Measurements from ENCODE around the gene TBX10. TPM values are rescaled to one million over a fixed set of nuclear protein-coding genes. Genes with fewer than 3 reads are reported as not detected.
"Not testable (repeated sequence)": the region's sequence is repeated elsewhere in the genome, so short reads cannot be mapped to it uniquely, and the experiment has no call there.

Gene TBX10
- total RNA-seq, 1 experiment from 2014 or later: not detected

DNA sequence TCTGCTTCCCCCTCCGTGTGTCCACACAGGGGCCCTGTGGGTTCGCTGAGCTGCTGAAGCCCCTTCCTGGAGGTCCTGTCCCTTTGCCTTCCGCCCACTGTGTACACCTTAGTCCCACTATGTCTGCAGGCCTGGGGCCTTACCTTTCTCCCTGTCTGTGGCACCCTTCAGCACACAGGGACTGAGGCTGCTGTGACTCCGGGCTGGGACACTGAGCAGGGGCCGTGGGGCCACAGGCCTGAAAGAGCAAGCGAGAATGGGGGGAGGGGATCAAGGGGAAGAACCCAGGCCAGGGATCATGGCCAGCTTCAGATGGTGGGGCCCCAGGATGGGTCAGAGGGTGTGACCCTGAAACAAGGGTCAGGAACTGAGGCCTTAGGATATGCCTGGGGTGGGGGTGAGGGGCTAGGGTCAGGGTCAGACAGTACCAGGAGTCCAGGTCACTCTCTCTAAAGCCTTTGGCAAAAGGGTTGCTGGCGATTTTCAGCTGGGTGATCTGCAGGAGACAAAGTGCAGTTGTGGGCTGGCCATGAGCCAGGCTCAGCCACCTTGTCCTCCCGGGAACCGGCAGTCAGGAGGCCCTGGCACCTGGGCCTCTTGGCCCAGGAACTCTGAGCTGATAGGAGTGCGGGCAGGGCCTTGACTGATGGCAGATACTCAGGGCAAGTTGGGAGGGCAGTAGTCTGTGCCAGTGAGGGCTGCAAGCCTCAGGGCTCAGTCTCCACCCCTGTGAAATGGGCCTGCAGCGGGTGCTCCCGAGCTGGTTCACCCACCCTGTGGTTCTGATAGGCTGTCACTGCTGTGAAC, 7.2 kb downstream of the TBX10 start:
- DNase-seq (ENCODE audit: low read depth): no peak

DNA sequence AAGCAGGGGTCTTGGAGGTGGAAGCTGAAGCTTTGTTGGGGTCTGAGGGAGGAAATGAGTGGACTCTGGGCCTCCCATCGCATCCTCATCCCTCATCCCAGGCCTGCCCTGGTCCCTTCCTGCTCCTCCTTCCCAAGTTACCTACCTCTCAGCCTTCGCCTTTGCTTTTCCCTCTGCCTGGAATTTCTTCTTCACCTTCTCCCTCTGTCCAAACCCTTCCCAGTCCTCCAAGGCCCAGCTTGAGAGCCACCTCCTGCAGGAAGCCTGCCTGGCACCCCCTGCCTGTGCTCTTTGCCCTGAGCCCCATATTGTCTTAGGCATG, 7.7 kb downstream of the TBX10 start:
- no peak for DNase-seq (ENCODE audit: low read depth)

DNA sequence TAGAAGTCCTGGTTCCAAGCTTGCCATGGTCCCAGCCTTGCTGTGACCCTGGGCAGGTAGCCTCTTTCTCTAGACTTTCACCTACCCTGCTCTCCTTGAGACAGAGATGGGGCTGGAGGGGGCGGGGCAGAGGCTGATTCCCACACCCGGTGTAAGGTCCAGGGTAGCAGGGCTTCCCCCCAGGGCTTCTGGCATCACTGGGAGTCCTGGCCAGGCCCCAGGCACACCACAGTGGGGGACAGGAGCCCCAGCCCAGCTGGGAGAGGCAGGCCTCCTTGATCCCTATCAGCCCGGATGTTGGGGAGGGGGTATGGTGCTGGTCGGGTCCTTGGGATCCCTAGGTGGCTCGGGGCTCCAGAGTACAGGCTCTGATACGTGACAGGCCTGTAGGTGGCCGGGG, 8.2 kb downstream of the TBX10 start:
- no peak for DNase-seq (ENCODE audit: low read depth)

DNA sequence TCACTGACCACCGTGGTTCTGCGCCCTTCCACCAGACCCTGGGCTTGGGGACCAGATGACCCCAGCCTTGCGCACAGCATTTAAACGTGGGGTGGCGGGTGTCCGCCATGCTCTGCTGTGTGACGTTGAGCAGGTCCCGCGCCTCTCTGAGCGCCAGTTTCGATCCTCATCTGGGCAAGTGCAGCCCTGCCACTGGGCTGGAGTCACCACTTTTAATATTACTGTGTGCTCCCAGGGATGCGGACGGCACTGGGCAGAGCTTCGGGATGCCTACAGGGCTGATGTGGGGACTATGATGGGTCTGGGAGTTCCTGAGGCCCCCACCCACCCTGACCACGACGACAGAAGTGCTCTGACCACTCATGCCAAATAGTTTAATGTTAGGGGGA, 8.6 kb downstream of the TBX10 start:
- no peak for DNase-seq (ENCODE audit: low read depth)

DNA sequence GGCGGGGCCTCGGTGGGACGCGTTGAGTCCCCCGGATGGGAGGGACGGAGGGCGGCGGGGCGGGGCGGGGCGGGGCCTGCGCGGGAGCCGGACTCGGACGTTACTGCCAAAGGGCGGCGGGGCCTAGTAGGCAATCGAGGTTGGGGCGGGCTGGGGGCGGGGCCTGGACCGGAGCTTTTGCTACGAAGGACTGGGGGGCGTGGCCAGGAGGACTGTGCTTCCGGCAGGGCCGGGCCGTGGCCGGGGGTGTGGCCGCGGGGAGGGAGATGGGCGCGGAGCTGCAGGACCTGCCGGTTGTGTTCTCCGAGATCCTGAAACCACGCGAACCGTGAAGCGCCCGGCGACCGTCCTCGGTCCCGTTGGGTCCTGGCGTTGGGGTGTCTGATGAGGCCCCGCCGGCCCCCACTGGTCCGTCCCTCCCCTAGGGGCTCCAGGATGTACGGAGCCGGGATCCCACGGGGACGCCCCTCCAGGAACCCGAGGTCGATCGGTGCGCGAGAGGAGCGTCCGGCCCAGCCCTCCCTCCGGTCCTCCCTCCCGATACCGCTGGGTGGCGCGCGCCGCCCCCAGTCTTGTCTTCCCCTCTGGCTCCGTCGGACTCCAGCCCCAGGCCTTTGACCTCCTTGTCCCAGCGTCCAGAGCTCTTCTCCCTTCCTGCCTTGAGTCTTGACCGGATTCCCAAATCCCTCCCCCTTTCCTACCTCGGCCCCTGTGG, 9.2 kb downstream of the TBX10 start:
- peak; percentile 86 for DNase-seq (ENCODE audit: low read depth)

DNA sequence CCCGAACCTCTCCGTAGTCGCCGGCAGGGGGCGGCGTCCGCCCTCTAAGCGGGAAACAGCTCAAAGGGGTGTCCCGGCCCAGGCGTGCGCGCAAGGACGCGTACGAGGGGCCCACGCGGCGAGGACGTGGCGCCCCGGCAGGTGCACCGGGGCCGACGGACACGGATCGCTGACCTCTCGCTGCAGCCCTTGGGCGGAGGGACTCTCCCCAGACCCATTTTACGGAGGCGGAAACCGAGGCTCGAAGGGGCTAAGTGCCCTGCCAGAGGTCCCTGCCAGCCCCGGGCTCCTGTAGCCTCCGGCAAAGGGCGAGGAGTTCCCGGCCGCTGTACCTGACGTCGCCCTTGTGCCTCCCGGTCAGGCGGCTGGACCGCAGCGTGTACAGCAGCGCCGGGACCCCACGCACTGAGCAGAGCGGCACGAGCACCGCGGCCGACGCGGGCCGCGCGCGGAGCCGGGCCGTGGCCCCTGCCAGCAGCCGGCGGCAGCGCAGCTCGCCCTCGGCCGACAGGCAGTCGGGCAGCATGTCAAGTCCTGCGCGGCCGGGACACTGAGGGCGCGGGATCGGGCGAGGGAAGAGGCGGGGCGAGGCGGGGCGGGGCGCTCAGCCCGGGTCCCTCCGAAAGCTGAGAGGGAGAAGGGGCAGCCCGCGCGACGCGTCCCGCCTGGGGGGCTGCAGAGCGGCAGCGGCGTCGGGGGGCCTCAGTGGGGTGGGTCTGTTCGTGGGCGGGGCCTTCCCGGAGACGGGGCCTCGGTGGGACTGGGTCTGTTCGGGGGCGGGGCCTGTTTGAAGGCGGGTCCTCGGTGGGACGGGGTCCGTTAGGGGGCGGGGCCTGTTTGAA, 10.0 kb downstream of the TBX10 start, which contains the start of gene NUDT8:
TSS of gene NUDT8 (minus strand) at position 552 of the 842 bp plus-strand sequence. CDS start at position 526, 26 bp downstream.
- DNase-seq (ENCODE audit: low read depth): peak; percentile 71

DNA sequence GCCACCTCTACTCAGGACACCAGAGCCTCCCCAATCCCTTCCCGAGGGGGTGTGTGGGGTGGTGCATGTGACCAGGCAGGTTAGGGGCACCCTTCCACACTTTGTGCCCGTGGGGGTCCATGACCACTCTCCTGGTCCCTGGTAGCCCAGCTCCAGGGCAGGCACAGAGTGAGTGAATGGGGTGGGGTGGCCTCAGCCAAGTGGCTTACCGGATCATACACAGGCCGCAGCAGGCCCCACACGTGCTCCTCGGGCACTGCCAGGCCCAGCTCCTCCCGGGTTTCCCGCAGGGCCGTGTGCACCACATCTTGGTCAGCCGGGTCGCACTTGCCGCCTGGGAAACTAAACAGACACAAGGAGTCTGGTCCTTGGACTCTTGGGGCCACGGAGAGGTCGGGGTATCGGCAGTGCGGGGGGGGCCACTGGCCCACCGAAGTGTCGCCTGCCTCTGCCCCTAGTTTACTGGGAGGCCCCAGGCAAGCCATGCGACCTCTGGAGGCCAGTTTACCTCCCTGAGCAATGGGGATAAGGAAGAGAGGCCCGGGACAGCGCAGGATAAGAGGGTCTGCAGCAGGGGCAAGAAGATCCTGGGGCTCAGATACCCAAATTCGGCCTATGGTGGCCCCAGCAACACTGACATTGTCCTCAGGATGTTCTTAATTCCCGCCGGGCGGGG, 10.7 kb downstream of the TBX10 start:
- no peak for DNase-seq (ENCODE audit: low read depth)

- DNase-seq (ENCODE audit: low read depth): no peak
Observed at GRCh38 chr11:67627812-67628624, 11.5 kb downstream of the TBX10 start.

DNA sequence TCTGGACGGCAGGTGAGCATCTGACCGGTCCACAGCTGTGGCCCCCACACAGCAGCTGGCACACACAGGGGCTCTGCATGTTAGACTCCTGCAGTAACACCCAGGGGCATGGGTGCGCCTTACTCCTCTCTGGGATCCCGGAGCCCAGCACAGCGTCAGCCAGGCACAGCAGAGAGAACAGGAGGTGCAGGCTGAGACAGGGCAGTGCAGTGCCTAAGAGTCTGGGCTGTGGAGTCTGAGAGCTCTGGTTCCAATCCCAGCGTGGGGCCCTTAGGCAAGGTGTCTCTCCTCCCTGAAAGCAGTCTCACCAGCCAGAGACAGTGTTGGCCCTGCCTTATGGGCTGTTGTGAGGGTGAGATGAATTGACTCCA, 12.1 kb downstream of the TBX10 start:
- DNase-seq (ENCODE audit: low read depth): no peak

DNA sequence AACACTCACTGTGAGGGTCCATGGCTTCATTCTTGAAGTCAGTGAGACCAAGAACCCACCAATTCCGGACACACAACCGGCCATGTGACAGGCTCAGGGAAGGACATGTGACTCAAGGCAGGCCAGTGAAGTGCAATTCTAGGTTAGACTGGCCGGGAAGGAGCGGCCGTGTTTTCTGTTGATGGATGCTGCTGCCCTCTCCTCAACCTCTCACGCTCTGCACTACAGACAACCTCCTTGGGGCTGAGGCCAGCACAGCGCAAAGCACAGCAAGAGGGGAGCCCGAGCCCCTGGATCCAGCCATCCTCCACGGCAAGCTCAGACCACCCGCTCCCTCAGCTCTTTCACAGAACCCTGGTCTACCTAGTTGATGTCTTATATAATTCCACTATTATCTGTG, 12.6 kb downstream of the TBX10 start:
- DNase-seq (ENCODE audit: low read depth): no peak

- DNase-seq (ENCODE audit: low read depth): not testable (repeated sequence)
Observed at GRCh38 chr11:67626131-67626833, 13.3 kb downstream of the TBX10 start.

GRCh38 chr11:67623795-67624194, 15.8 kb downstream of the TBX10 start:
- not testable (repeated sequence) for DNase-seq (ENCODE audit: low read depth)

DNA sequence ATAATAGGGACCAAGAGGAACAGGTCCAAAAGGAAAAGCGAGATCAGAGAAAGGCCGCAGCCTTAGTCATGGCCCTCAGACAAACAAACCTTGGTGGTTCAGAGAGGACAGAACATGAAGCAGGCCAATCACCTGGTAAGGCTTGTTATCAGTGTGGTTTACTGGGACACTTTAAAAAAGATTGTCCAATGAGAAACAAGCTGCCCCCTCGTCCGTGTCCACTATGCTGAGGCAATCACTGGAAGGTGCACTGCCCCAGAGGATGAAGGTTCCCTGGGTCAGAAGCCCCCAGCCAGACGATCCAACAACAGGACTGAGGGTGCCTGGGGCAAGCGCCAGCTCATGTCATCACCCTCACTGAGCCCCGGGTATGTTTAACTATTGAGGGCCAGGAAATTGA, 16.7 kb downstream of the TBX10 start:
- not testable (repeated sequence) for DNase-seq (ENCODE audit: low read depth)

GRCh38 chr11:67621928-67622327, 17.6 kb downstream of the TBX10 start:
- DNase-seq (ENCODE audit: low read depth): not testable (repeated sequence)

DNA sequence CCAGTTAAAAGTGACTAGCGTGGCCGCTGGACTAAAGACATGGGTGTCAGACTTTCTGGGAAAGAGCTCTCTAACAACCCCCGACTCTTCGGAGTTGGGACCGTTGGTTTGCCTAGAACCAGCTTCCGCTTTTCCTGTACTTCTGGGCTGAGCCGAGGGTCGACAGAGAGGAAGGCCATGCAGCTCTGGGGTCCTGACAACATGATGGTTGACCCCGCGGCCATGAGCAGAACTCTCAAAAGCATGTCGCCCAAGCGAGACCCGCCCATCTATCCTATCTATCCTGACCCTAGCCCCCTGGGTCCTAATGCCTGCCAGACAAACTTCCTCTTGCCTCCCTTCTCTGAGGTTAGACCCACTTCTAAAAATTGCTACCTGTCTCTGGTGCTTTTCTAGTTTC, 18.9 kb downstream of the TBX10 start:
- peak; percentile 46 for DNase-seq (ENCODE audit: low read depth)

DNA sequence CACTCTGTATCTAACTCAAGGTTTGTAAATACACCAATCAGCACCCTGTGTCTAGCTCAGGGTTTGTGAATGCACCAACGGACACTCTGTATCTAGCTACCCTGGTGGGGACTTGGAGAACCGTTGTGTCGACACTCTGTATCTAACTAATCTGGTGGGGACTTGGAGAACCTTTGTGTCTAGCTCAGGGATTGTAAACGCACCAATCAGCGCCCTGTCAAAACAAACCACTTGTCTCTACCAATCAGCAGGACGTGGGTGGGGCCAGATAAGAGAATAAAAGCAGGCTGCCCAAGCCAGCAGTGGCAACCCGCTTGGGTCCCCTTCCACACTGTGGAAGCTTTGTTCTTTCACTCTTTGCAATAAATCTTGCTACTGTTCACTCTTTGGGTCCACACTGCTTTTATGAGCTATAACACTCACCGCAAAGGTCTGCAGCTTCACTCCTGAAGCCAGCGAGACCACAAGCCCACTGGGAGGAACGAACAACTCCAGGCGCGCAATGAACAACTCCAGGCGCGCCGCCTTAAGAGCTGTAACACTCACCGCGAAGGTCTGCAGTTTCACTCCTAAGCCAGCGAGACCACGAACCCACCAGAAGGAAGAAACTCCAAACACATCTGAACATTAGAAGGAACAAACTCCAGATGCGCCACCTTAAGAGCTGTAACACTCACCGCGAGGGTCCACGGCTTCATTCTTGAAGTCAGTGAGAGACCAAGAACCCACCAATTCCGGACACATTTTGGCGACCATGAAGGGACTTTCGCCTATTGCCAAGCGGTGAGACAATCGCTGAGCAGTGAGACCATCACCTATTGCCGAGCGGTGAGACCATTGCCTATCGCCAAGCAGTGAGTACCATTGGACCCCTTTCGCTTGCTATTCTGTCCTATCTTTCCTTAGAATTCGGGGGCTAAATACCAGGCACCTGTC, 19.6 kb downstream of the TBX10 start:
- peak; percentile 62 for DNase-seq (ENCODE audit: low read depth)

GRCh38 chr11:67618901-67619659, 20.5 kb downstream of the TBX10 start:
- DNase-seq (ENCODE audit: low read depth): not testable (repeated sequence)

Measured in HT1080 (cell line).